H9 (cell line): ENCODE data around the gene VWDE. TPM values are rescaled to one million over a fixed set of nuclear protein-coding genes. Genes with fewer than 3 reads are reported as not detected.

Source experiments
- DNase-seq: peaks from one replicate; pipeline ENCODE4 v3.0.0-alpha.2; 2017
- H2AFZ ChIP-seq: one replicate; pipeline ENCODE4 v1.6.1; 2013; ENCODE audit warnings: mild to moderate bottlenecking, low read length, control low read depth, moderate library complexity
- H2AK5ac ChIP-seq: 2 replicates; pipeline ENCODE4 v1.6.1; 2013; ENCODE audit warnings: low read length, control low read depth, mixed read lengths; ENCODE audit not compliant: insufficient read length
- H2BK120ac ChIP-seq: one replicate; pipeline ENCODE4 v1.6.1; 2013; ENCODE audit warnings: low read depth, mild to moderate bottlenecking, low read length, control low read depth, inconsistent platforms; ENCODE audit not compliant: poor library complexity, severe bottlenecking
- H2BK12ac ChIP-seq: 2 replicates; pipeline ENCODE4 v1.6.1; 2013; ENCODE audit warnings: low read length, control low read depth, mixed read lengths, low read depth; ENCODE audit not compliant: insufficient read length
- H2BK15ac ChIP-seq: 2 replicates; pipeline ENCODE4 v1.6.1; 2013; ENCODE audit warnings: low read depth, low read length, control low read depth
- H2BK20ac ChIP-seq: one replicate; pipeline ENCODE4 v1.6.1; 2013; ENCODE audit warnings: low read depth, mild to moderate bottlenecking, low read length, control low read depth, inconsistent platforms; ENCODE audit not compliant: poor library complexity, severe bottlenecking
- H2BK5ac ChIP-seq: 2 replicates; pipeline ENCODE4 v1.6.1; 2013; ENCODE audit warnings: low read length, control low read depth, mixed read lengths; ENCODE audit not compliant: insufficient read length
- H3K14ac ChIP-seq: 2 replicates; pipeline ENCODE4 v1.6.1; 2013; ENCODE audit warnings: low read length, control low read depth; ENCODE audit not compliant: insufficient read depth
- H3K18ac ChIP-seq: 2 replicates; pipeline ENCODE4 v1.6.1; 2013; ENCODE audit warnings: low read depth, mild to moderate bottlenecking, mixed read lengths, low read length, control low read depth; ENCODE audit not compliant: insufficient read length
- H3K23ac ChIP-seq: 2 replicates; pipeline ENCODE4 v1.6.1; 2013; ENCODE audit warnings: low read length, control low read depth, mixed read lengths, low read depth; ENCODE audit not compliant: insufficient read length
- H3K23me2 ChIP-seq: 2 replicates; pipeline ENCODE4 v1.6.1; 2013; ENCODE audit warnings: low read depth, mild to moderate bottlenecking, mixed read lengths, low read length, control low read depth; ENCODE audit not compliant: insufficient read length, poor library complexity, severe bottlenecking
- H3K27ac ChIP-seq: 2 replicates; pipeline ENCODE4 v1.5.1; 2013; ENCODE audit warnings: low read length, control low read depth, mixed read lengths, low read depth; ENCODE audit not compliant: insufficient read length
- H3K27me3 ChIP-seq: 2 replicates; pipeline ENCODE4 v1.6.1; 2013; ENCODE audit warnings: low read length, control low read depth, inconsistent platforms; ENCODE audit not compliant: insufficient read depth
- H3K4ac ChIP-seq: 2 replicates; pipeline ENCODE4 v1.6.1; 2013; ENCODE audit warnings: low read depth, mild to moderate bottlenecking, control low read depth, inconsistent platforms, low read length, moderate library complexity
- H3K4me1 ChIP-seq: 2 replicates; pipeline ENCODE4 v1.6.1; 2013; ENCODE audit warnings: low read length, control low read depth, inconsistent platforms; ENCODE audit not compliant: insufficient read depth
- H3K4me2 ChIP-seq: 2 replicates; pipeline ENCODE4 v1.6.1; 2013; ENCODE audit warnings: low read length, control low read depth, mixed read lengths; ENCODE audit not compliant: insufficient read length, insufficient read depth
- H3K56ac ChIP-seq: 2 replicates; pipeline ENCODE4 v1.6.1; 2013; ENCODE audit warnings: low read depth, mild to moderate bottlenecking, mixed read lengths, low read length, control low read depth; ENCODE audit not compliant: insufficient read length
- H3K79me1 ChIP-seq: 2 replicates; pipeline ENCODE4 v1.6.1; 2013; ENCODE audit warnings: low read depth, mild to moderate bottlenecking, moderate library complexity, low read length, control low read depth, inconsistent platforms; ENCODE audit not compliant: insufficient read depth, poor library complexity, severe bottlenecking
- H3K79me2 ChIP-seq: 2 replicates; pipeline ENCODE4 v1.6.1; 2013; ENCODE audit warnings: low read length, control low read depth, inconsistent platforms; ENCODE audit not compliant: insufficient read depth
- H3K9ac ChIP-seq: 2 replicates; pipeline ENCODE4 v1.6.1; 2013; ENCODE audit warnings: low read length, control low read depth, mixed read lengths; ENCODE audit not compliant: insufficient read length; ENCODE audit errors: extremely low read depth
- H3K9me3 ChIP-seq: one replicate; pipeline ENCODE4 v1.6.1; 2013; ENCODE audit warnings: low read depth, low read length, inconsistent platforms; ENCODE audit not compliant: control insufficient read depth
- H3T11ph ChIP-seq: one replicate; pipeline ENCODE4 v1.6.1; 2013; ENCODE audit warnings: mild to moderate bottlenecking, low read length, control low read depth, inconsistent platforms
- H4K20me1 ChIP-seq: one replicate; pipeline ENCODE4 v1.6.1; 2013; ENCODE audit not compliant: control insufficient read depth, insufficient read length, insufficient read depth
- H4K5ac ChIP-seq: 2 replicates; pipeline ENCODE4 v1.6.1; 2013; ENCODE audit warnings: low read depth, mild to moderate bottlenecking, mixed read lengths, low read length, control low read depth; ENCODE audit not compliant: insufficient read length
- H4K8ac ChIP-seq: replicated peaks from 2 replicates; pipeline ENCODE4 v1.6.1; 2013; ENCODE audit warnings: low read length, control low read depth, mixed read lengths, low read depth; ENCODE audit not compliant: insufficient read length
- H4K91ac ChIP-seq: 2 replicates; pipeline ENCODE4 v1.6.1; 2013; ENCODE audit warnings: low read depth, mild to moderate bottlenecking, moderate library complexity, mixed read lengths, low read length, control low read depth; ENCODE audit not compliant: insufficient read length
- H3K27ac Mint-ChIP-seq, 3 experiments: 2 replicates in 2 of 3; 3 replicates in 1 of 3; pipeline ENCODE4 v1.8.0; 2020 to 2021; ENCODE audit warnings: mixed read lengths in 3 of 3, mild to moderate bottlenecking in 1 of 3, moderate library complexity in 1 of 3
- H3K27me3 Mint-ChIP-seq: 2 replicates; pipeline ENCODE4 v1.8.0; 2021; ENCODE audit warnings: low read depth, mild to moderate bottlenecking, moderate library complexity, mixed read lengths
- H3K36me3 Mint-ChIP-seq, 3 experiments: 2 replicates in 2 of 3; 3 replicates in 1 of 3; pipeline ENCODE4 v1.8.0; 2020 to 2021; ENCODE audit warnings: low read depth in 3 of 3, mixed read lengths in 3 of 3; ENCODE audit not compliant: insufficient read depth in 1 of 3
- H3K4me1 Mint-ChIP-seq, 2 experiments: 2 replicates each; pipeline ENCODE4 v1.8.0; 2020; ENCODE audit warnings: mixed read lengths in 2 of 2
- H3K4me3 Mint-ChIP-seq, 2 experiments: 2 replicates in 1 of 2; 3 replicates in 1 of 2; pipeline ENCODE4 v1.8.0; 2020 to 2021; ENCODE audit warnings: mild to moderate bottlenecking in 2 of 2, mixed read lengths in 2 of 2, moderate library complexity in 1 of 2
- H3K9me3 Mint-ChIP-seq, 2 experiments: 2 replicates in 1 of 2; 3 replicates in 1 of 2; pipeline ENCODE4 v1.8.0; 2020; ENCODE audit warnings: mild to moderate bottlenecking in 2 of 2, mixed read lengths in 2 of 2, moderate library complexity in 1 of 2
- WGBS: extraction: QIAGEN DNeasy Blood & Tissue Kit; methylation state at CpG from one replicate; pipeline ENCODE4 v1.1.7; 2013; ENCODE audit warnings: missing lambda C conversion rate, low lambda C conversion rate, mixed read lengths; ENCODE audit not compliant: insufficient read length; ENCODE audit errors: extremely low coverage; 5-methylcytosine and 5-hydroxymethylcytosine counted together
- total RNA-seq: library from RNA; stranded (reverse); gene quantifications from 2 replicates; pipeline ENCODE4 v1.2.1, GENCODE V29; 2021
- TF ChIP-seq, protein P1 (sequence below): fragments of 200-600 bp; sonication (generic); conservative IDR thresholded peaks from 3 replicates; pipeline ENCODE4 v1.8.0; 2021; ENCODE audit warnings: antibody characterized with exemption, mild to moderate bottlenecking

VWDE gene
- total RNA-seq, 1 experiment from 2014 or later = 18.1 TPM

DNA sequence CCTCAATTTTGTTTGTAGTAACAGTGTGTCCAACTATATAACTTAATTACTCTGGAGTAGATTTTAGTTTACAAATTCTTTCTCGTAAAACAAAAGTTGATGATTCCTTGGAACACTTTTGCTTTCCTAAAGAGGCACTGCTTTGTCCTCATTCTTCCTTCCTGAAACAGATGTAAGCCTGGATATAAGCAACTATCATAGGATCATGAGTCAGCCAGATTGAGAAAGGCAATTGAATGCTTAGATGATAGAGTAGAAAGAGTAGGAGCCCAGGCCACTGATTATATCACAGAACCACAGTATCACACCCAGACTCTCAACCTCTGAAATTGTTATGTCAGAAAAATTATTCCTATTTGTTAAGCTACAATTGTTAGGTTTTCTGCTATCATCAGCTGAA is 122.6 kb downstream of the VWDE start:
- WGBS = no CpG with 5 or more reads among the region's 1 CpG
- Histone ChIP-seq H2BK15ac (no peak overlapping the region), H3K4me1 (no peaks in the 10 kb centered on the region; the same call in 1 of the 2 replicates), H3K79me1 (no peaks in the 10 kb centered on the region), H3K4me2 (no peak overlapping the region), H2BK5ac (no peak overlapping the region), H3K79me2 (no peaks in the 10 kb centered on the region), H3K27ac (no peak overlapping the region), H3K14ac (no peak overlapping the region), H4K20me1 (no peaks in the 10 kb centered on the region), H4K8ac (no peak overlapping the region), H3K56ac (no peak overlapping the region), H2BK20ac (no peak overlapping the region), H3K9me3 (no peaks in the 10 kb centered on the region), H4K5ac (no peak overlapping the region), H4K91ac (no peak overlapping the region), H2AK5ac (no peak overlapping the region), H3K23ac (no peak overlapping the region), H2AFZ (no peak overlapping the region), H3K23me2 (no peaks in the 10 kb centered on the region), H3K4ac (no peak overlapping the region), H2BK12ac (no peak overlapping the region), H3T11ph (no peak overlapping the region), H3K18ac (no peak overlapping the region), H3K27me3 (no peaks in the 10 kb centered on the region), H3K9ac (no peak overlapping the region), H2BK120ac (no peak overlapping the region)
- TF ChIP-seq, protein P1, sequence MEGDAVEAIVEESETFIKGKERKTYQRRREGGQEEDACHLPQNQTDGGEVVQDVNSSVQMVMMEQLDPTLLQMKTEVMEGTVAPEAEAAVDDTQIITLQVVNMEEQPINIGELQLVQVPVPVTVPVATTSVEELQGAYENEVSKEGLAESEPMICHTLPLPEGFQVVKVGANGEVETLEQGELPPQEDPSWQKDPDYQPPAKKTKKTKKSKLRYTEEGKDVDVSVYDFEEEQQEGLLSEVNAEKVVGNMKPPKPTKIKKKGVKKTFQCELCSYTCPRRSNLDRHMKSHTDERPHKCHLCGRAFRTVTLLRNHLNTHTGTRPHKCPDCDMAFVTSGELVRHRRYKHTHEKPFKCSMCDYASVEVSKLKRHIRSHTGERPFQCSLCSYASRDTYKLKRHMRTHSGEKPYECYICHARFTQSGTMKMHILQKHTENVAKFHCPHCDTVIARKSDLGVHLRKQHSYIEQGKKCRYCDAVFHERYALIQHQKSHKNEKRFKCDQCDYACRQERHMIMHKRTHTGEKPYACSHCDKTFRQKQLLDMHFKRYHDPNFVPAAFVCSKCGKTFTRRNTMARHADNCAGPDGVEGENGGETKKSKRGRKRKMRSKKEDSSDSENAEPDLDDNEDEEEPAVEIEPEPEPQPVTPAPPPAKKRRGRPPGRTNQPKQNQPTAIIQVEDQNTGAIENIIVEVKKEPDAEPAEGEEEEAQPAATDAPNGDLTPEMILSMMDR = no peak
- DNase-seq = no peak
- Mint-ChIP-seq H3K9me3 (peaks cover 4% of the 10 kb centered on the region in 2 experiments), H3K27ac (no peak overlapping the region), H3K4me3 (no peak overlapping the region), H3K27me3 (no peaks in the 10 kb centered on the region), H3K36me3 (peaks cover 0 to 6% (median 0%) of the 10 kb centered on the region in 3 experiments; a peak in 3 of 7 replicates), H3K4me1 (peaks cover 5 to 9% of the 10 kb centered on the region in 2 experiments)

Other genes starting within 250 kb of the VWDE start
- 28.4 and 32.6 TPM in 2 replicates for gene TMEM106B, start 192.6 kb downstream of the VWDE start, total RNA-seq
- 0.44 and 0.50 TPM in 2 replicates for gene SCIN, start 166.9 kb upstream of the VWDE start, total RNA-seq